Caco-2 (cell line): Measurements from ENCODE around the gene ANKRD42. TPM values are rescaled to one million over a fixed set of nuclear protein-coding genes. Genes with fewer than 3 reads are reported as not detected.

Source experiments
- BruUV-seq: library from RNA; stranded (reverse); fragments of 400-500 nt; replicated peaks from 2 replicates; lab custom pipeline; 2021; lab: Mats Ljungman, UMichigan
- CTCF ChIA-PET: fragments of 300-600 bp; sonication (Branson Sonifier 250); formaldehyde crosslinking; loops from one replicate; lab custom pipeline; 2022; ENCODE audit warnings: antibody characterized with exemption; lab: Charles Lee
- POLR2A ChIA-PET: fragments of 300-600 bp; sonication (Branson Sonifier 250); formaldehyde crosslinking; loops from one replicate; lab custom pipeline; 2022; ENCODE audit warnings: antibody characterized with exemption; lab: Charles Lee
- DNase-seq, 2 experiments: peaks; one replicate each; pipeline versions ENCODE4 v3.0.0 to v3.0.0-alpha.2; 2020 to 2022
- H3K27me3 ChIP-seq: replicated peaks from 2 replicates; pipeline ENCODE4 v1.6.0; 2011; ENCODE audit warnings: low read length; ENCODE audit not compliant: control insufficient read depth, insufficient read depth
- H3K36me3 ChIP-seq: 2 replicates; pipeline ENCODE4 v1.5.1; 2011; ENCODE audit warnings: low read length; ENCODE audit not compliant: control insufficient read depth, insufficient read depth
- H3K4me1 ChIP-seq: fragments of 250-450 bp; sonication (Bioruptor Pico); 2 replicates; pipeline ENCODE4 v1.5.1; 2020; ENCODE audit warnings: mild to moderate bottlenecking
- H3K4me3 ChIP-seq: 2 replicates; pipeline ENCODE4 v1.5.1; 2011; ENCODE audit warnings: low read depth, mild to moderate bottlenecking, control low read depth, low read length
- H3K9me3 ChIP-seq: fragments of 250-450 bp; sonication (Bioruptor Pico); 2 replicates; pipeline ENCODE4 v1.5.1; 2020; ENCODE audit warnings: mild to moderate bottlenecking, moderate library complexity
- H3K27ac Mint-ChIP-seq: one replicate; pipeline ENCODE4 v1.8.0; 2022; ENCODE audit warnings: mixed read lengths; ENCODE audit not compliant: unreplicated experiment
- H3K27me3 Mint-ChIP-seq: one replicate; pipeline ENCODE4 v1.8.0; 2022; ENCODE audit warnings: mixed read lengths; ENCODE audit not compliant: insufficient read depth, unreplicated experiment
- H3K36me3 Mint-ChIP-seq: one replicate; pipeline ENCODE4 v1.8.0; 2022; ENCODE audit warnings: mild to moderate bottlenecking, mixed read lengths; ENCODE audit not compliant: insufficient read depth, unreplicated experiment
- H3K4me1 Mint-ChIP-seq: one replicate; pipeline ENCODE4 v1.8.0; 2022; ENCODE audit warnings: low read depth, mixed read lengths; ENCODE audit not compliant: unreplicated experiment
- H3K4me3 Mint-ChIP-seq: one replicate; pipeline ENCODE4 v1.8.0; 2022; ENCODE audit warnings: mild to moderate bottlenecking, moderate library complexity, mixed read lengths; ENCODE audit not compliant: unreplicated experiment
- H3K9me3 Mint-ChIP-seq: one replicate; pipeline ENCODE4 v1.8.0; 2022; ENCODE audit warnings: mixed read lengths; ENCODE audit not compliant: unreplicated experiment
- CTCF ChIP-seq, 2 experiments: fragments of 200-600 bp in 1 of 2; IDR thresholded peaks; 1 replicate in 1 of 2; 2 replicates in 1 of 2; pipeline versions ENCODE4 v1.5.1 to v1.8.0; 2011 to 2022; ENCODE audit warnings: antibody characterized with exemption in 1 of 2, control low read depth in 1 of 2, inconsistent platforms in 1 of 2, low read depth in 1 of 2, low read length in 1 of 2, mild to moderate bottlenecking in 1 of 2, moderate library complexity in 1 of 2; ENCODE audit not compliant: insufficient read depth in 1 of 2, severe bottlenecking in 1 of 2, unreplicated experiment in 1 of 2
- intact Hi-C: fragments of 100-400 bp; cut with micrococcal nuclease; formaldehyde crosslinking; loops from one replicate; pipeline ENCODE4 v1.10.0; 2022; ENCODE audit not compliant: unreplicated experiment
- total RNA-seq: library from RNA; stranded (reverse); gene quantifications from 2 replicates; pipeline ENCODE4 v1.2.3, GENCODE V29; 2022

Gene ANKRD42
- total RNA-seq, 1 experiment from 2014 or later: 8.3 TPM

- ChIA-PET POLR2A (interaction anchor here (0.9 kb wide), 1 partner anchor 431 kb away, joined by 4 read pairs; no protein-coding TSS in a partner anchor), CTCF (interaction anchor here (0.5 to 4.2 kb wide), 32 partner anchors 9 to 980 kb away, joined by 3 to 82 read pairs (median 4); no protein-coding TSS in a partner anchor)
- Histone ChIP-seq H3K9me3 (no peaks in the 10 kb centered on the region), H3K36me3 (no peaks in the 10 kb centered on the region), H3K27me3 (no peaks in the 10 kb centered on the region; the same call in 1 of the 2 replicates), H3K4me1 (no peaks in the 10 kb centered on the region), H3K4me3 (no peak overlapping the region)
- no peaks in the 10 kb centered on the region for H3K4me1 Mint-ChIP-seq
- H3K9me3 Mint-ChIP-seq: no peaks in the 10 kb centered on the region
- BruUV-seq: no TSS peak
- no peaks in the 10 kb centered on the region for H3K36me3 Mint-ChIP-seq
- intact Hi-C loops: loop anchor here (1.0 to 5.0 kb wide), 6 partner anchors 26 to 527 kb away; no protein-coding TSS in a partner anchor
- no peak overlapping the region for H3K27ac Mint-ChIP-seq
- TF ChIP-seq CTCF (IDR thresholded peaks at IDR 0.05; ENCODE audit: insufficient read depth in 1 of 2, low read depth in 1 of 2, low read length in 1 of 2, severe bottlenecking in 1 of 2, unreplicated experiment in 1 of 2): peak; percentile 89 to 95
- peaks cover 4% of the 10 kb centered on the region for H3K27me3 Mint-ChIP-seq
- no peak overlapping the region for H3K4me3 Mint-ChIP-seq
- DNase-seq: peak; percentile 51 to 77
Observed at GRCh38 chr11:83292709-83293456, 99.4 kb downstream of the ANKRD42 start.

- H3K27me3 ChIP-seq: no peaks in the 10 kb centered on the region; the same call in 1 of the 2 replicates
- H3K9me3 ChIP-seq: no peaks in the 10 kb centered on the region
- H3K4me1 Mint-ChIP-seq: no peaks in the 10 kb centered on the region
- intact Hi-C loops: loop anchor here (1.0 to 5.0 kb wide), 6 partner anchors 25 to 527 kb away; no protein-coding TSS in a partner anchor
- ChIA-PET CTCF (interaction anchor here (0.5 to 4.2 kb wide), 29 partner anchors 9 to 979 kb away, joined by 3 to 82 read pairs (median 5); no protein-coding TSS in a partner anchor), POLR2A (interaction anchor here (0.9 kb wide), 1 partner anchor 431 kb away, joined by 4 read pairs; no protein-coding TSS in a partner anchor)
- no peak for TF ChIP-seq CTCF (IDR thresholded peaks at IDR 0.05; ENCODE audit: insufficient read depth in 1 of 2, low read depth in 1 of 2, low read length in 1 of 2, severe bottlenecking in 1 of 2, unreplicated experiment in 1 of 2)
- no peaks in the 10 kb centered on the region for H3K4me1 ChIP-seq
- no peak overlapping the region for H3K27ac Mint-ChIP-seq
- no peak overlapping the region for H3K4me3 Mint-ChIP-seq
- H3K36me3 ChIP-seq: no peaks in the 10 kb centered on the region
- H3K9me3 Mint-ChIP-seq: no peaks in the 10 kb centered on the region
- no peak overlapping the region for H3K4me3 ChIP-seq
- no peak for DNase-seq
- H3K27me3 Mint-ChIP-seq: peaks cover 4% of the 10 kb centered on the region
- BruUV-seq: no TSS peak
- H3K36me3 Mint-ChIP-seq: no peaks in the 10 kb centered on the region
Observed at GRCh38 chr11:83293457-83293774, 99.9 kb downstream of the ANKRD42 start.

GRCh38 chr11:83294208-83294607, 100.7 kb downstream of the ANKRD42 start:
- Histone ChIP-seq H3K9me3 (no peaks in the 10 kb centered on the region), H3K4me1 (no peaks in the 10 kb centered on the region), H3K36me3 (no peaks in the 10 kb centered on the region), H3K27me3 (no peaks in the 10 kb centered on the region; the same call in 1 of the 2 replicates), H3K4me3 (no peak overlapping the region)
- no peak overlapping the region for H3K27ac Mint-ChIP-seq
- intact Hi-C loops: loop anchor here (5.0 kb wide), 1 partner anchor 213 kb away; no protein-coding TSS in a partner anchor
- ChIA-PET CTCF (interaction anchor here (3.0 to 4.2 kb wide), 2 partner anchors 430 to 526 kb away, joined by 43 to 82 read pairs; no protein-coding TSS in a partner anchor), POLR2A (no interaction called here)
- H3K36me3 Mint-ChIP-seq: no peaks in the 10 kb centered on the region
- no peak for DNase-seq
- no peaks in the 10 kb centered on the region for H3K4me1 Mint-ChIP-seq
- peaks cover 4% of the 10 kb centered on the region for H3K27me3 Mint-ChIP-seq
- BruUV-seq: no TSS peak
- H3K9me3 Mint-ChIP-seq: no peaks in the 10 kb centered on the region
- TF ChIP-seq CTCF (IDR thresholded peaks at IDR 0.05; ENCODE audit: insufficient read depth in 1 of 2, low read depth in 1 of 2, low read length in 1 of 2, severe bottlenecking in 1 of 2, unreplicated experiment in 1 of 2): no peak
- no peak overlapping the region for H3K4me3 Mint-ChIP-seq

Other genes with a start within 250 kb of the ANKRD42 start
- gene RAB30, start 121.8 kb upstream of the ANKRD42 start, total RNA-seq: 13.0 and 13.5 TPM in 2 replicates
- 78.4 and 78.5 TPM in 2 replicates for gene PCF11, start 36.6 kb upstream of the ANKRD42 start, total RNA-seq
- gene CCDC90B, start 92.7 kb downstream of the ANKRD42 start, total RNA-seq: 46.2 and 63.6 TPM in 2 replicates